ENCODE data around the gene TNKS1BP1. TPM values are rescaled to one million over a fixed set of nuclear protein-coding genes. Genes with fewer than 3 reads are reported as not detected.

Gene TNKS1BP1
- total and polyA plus RNA-seq, 2 of the 8 experiments (the other 6 are each of a cell fraction or from before 2014, with no cell fraction given), result 50.0 to 122 TPM

- DNase-seq (ENCODE audit: low read depth in 1 of 2, low spot score in 2 of 2), result no peak
- Histone ChIP-seq H3K27ac (ENCODE audit: low read depth, low read length) (no peak overlapping the region), H3K4me3 (ENCODE audit: extremely low read depth in 1 of 4, insufficient read depth in 2 of 4, low read depth in 3 of 4, low read length in 4 of 4) (no peak overlapping the region), H3K9ac (replicated peaks in 1 of 4; ENCODE audit: extremely low read depth in 1 of 4, low read depth in 3 of 4, low read length in 3 of 4) (no peak overlapping the region), H2AK5ac (ENCODE audit: low read depth, low read length) (0 out of 2 replicates have a peak overlapping the region, but pooled peaks have one; percentile 54), H3K4ac (replicated peaks; ENCODE audit: insufficient read length, low read depth, low read length) (no peak overlapping the region), H2BK15ac (ENCODE audit: low read length) (no peak overlapping the region), H3K23ac (ENCODE audit: insufficient read length) (no peak overlapping the region), H3K4me2 (ENCODE audit: insufficient read depth in 1 of 2, low read depth in 2 of 2, low read length in 2 of 2) (no peak overlapping the region), H3K36me3 (ENCODE audit: control insufficient read depth in 2 of 4, insufficient read depth in 4 of 4, low read length in 3 of 4) (no peaks in the 10 kb centered on the region), H3K18ac (ENCODE audit: extremely low read depth, low read length) (no peak overlapping the region; the same call in 1 of the 2 replicates), H2AFZ (ENCODE audit: low read length) (no peak overlapping the region), H3K23me2 (ENCODE audit: low read depth, low read length) (peaks cover 6% of the 10 kb centered on the region; the same call in 1 of the 2 replicates), H3K56ac (replicated peaks; ENCODE audit: insufficient read length, low read depth, low read length) (no peak overlapping the region), H3K9me3 (ENCODE audit: insufficient read depth in 2 of 2, low read depth in 1 of 2, low read length in 1 of 2) (no peaks in the 10 kb centered on the region), H3K79me2 (ENCODE audit: control insufficient read depth in 1 of 2, insufficient read depth in 2 of 2, low read length in 2 of 2) (no peaks in the 10 kb centered on the region), H3K4me1 (replicated peaks in 1 of 4; ENCODE audit: control insufficient read depth in 3 of 4, insufficient read depth in 4 of 4, low read length in 3 of 4) (peaks cover 3 to 9% (median 5%) of the 10 kb centered on the region in 4 experiments), H2BK120ac (replicated peaks; ENCODE audit: low read depth, low read length) (no peak overlapping the region), H4K91ac (replicated peaks; ENCODE audit: insufficient read length, low read length) (no peak overlapping the region), H4K5ac (ENCODE audit: insufficient read length, low read depth, low read length) (no peak overlapping the region), H3K79me1 (ENCODE audit: low read depth, low read length) (no peaks in the 10 kb centered on the region), H3K14ac (ENCODE audit: insufficient read length) (no peak overlapping the region), H4K8ac (ENCODE audit: extremely low read depth, insufficient read depth, low read length) (no peak overlapping the region), H2BK20ac (ENCODE audit: low read length) (0 out of 2 replicates have a peak overlapping the region, but pooled peaks have one; percentile 77), H3K27me3 (replicated peaks in 1 of 4; ENCODE audit: control insufficient read depth in 3 of 4, extremely low read depth in 1 of 4, insufficient read depth in 3 of 4, low read length in 3 of 4) (no peaks in the 10 kb centered on the region), H2BK12ac (ENCODE audit: low read depth, low read length) (peak overlapping the region; percentile 45; the same call in 1 of the 2 replicates), H4K20me1 (replicated peaks in 1 of 2; ENCODE audit: control insufficient read depth in 1 of 2, insufficient read depth in 2 of 2, low read length in 2 of 2) (no peaks in the 10 kb centered on the region), H2BK5ac (ENCODE audit: low read depth, low read length) (no peak overlapping the region)
- ChIA-PET CTCF (ENCODE audit: partially characterized antibody) (no interaction called here), POLR2A (ENCODE audit: partially characterized antibody) (interaction anchor here (1.5 to 39.4 kb wide), 2 partner anchors 13 to 37 kb away, joined by 3 to 1279 read pairs; partner anchors contain the start of genes P2RX3, SSRP1 and TNKS1BP1)
- FAIRE-seq, result no peak
- WGBS, 2 experiments (ENCODE audit: extremely low coverage in 1 of 2, insufficient coverage in 1 of 2, insufficient read length in 1 of 2, insufficient replicate concordance in 2 of 2, low coverage in 1 of 2, low lambda C conversion rate in 2 of 2, missing lambda C conversion rate in 1 of 2), result 95% methylated on average over 3 of the region's 3 CpGs; no CpG with 5 or more reads in 1 of the 2 experiments
- TF ChIP-seq JUND (IDR thresholded peaks at IDR 0.05; ENCODE audit: low read length) (no peak), SIX5 (IDR thresholded peaks at IDR 0.05; ENCODE audit: low read depth, low read length) (no peak), HDAC2 (IDR thresholded peaks at IDR 0.05; ENCODE audit: borderline replicate concordance in 1 of 2, low read depth in 2 of 2, low read length in 2 of 2) (no peak), SAP30 (IDR thresholded peaks at IDR 0.05; ENCODE audit: insufficient read depth, insufficient replicate concordance, low read length) (no peak), KDM4A (IDR thresholded peaks at IDR 0.05; ENCODE audit: low read depth, low read length, severe bottlenecking) (no peak)
These were observed 36.9 kb downstream of the TNKS1BP1 start for GRCh38 chr11:57287884-57288283.
